Endothelial cell of umbilical vein (primary cell): Measurements from ENCODE around the gene KCNG2.
"Not testable (repeated sequence)": the region's sequence is repeated elsewhere in the genome, so short reads cannot be mapped to it uniquely, and the experiment has no call there.

Source experiments
- CTCF ChIP-seq, 2 donors: IDR thresholded peaks; 1 replicate in 1 of 2; 2 replicates in 1 of 2; pipeline ENCODE4 v1.5.1; 2011; ENCODE audit warnings: low read length in 2 of 2, mild to moderate bottlenecking in 2 of 2, moderate library complexity in 2 of 2, control low read depth in 1 of 2, inconsistent platforms in 1 of 2, low read depth in 1 of 2; ENCODE audit not compliant: insufficient read depth in 1 of 2; ENCODE audit errors: extremely low read depth in 1 of 2
- EZH2 ChIP-seq: IDR thresholded peaks from 2 replicates; pipeline ENCODE4 v1.6.1; 2012; ENCODE audit warnings: borderline replicate concordance, low read depth, mild to moderate bottlenecking, moderate library complexity, low read length, inconsistent platforms; ENCODE audit not compliant: severe bottlenecking
- GATA2 ChIP-seq: IDR thresholded peaks from 2 replicates; pipeline ENCODE4 v1.7.0; 2011; ENCODE audit warnings: low read depth, mild to moderate bottlenecking, moderate library complexity, mixed read lengths, low read length; ENCODE audit not compliant: insufficient read length, insufficient read depth
- MAX ChIP-seq: IDR thresholded peaks from 2 replicates; pipeline ENCODE4 v1.6.1; 2011; ENCODE audit not compliant: insufficient read depth, insufficient read length
- POLR2A ChIP-seq: IDR thresholded peaks from 2 replicates; pipeline ENCODE4 v1.6.1; 2012; ENCODE audit warnings: low read depth, mild to moderate bottlenecking, control low read depth, low read length

- TF ChIP-seq MAX; CTCF (IDR thresholded peaks at IDR 0.05; ENCODE audit: extremely low read depth in 1 of 2, insufficient read depth in 1 of 2, low read depth in 1 of 2, low read length in 2 of 2); POLR2A; GATA2; EZH2: not testable (repeated sequence)
These were observed 80.5 kb downstream of the KCNG2 start for GRCh38 chr18:79878246-79878645.
